Esophagus muscularis mucosa (tissue), 3 donors: Measurements from ENCODE around the gene TRDMT1.

Experiments used
- CTCF ChIP-seq, 3 experiments: fragments of 200-600 bp in 2 of 3; fragments of 450-650 bp in 1 of 3; sonication (generic) in 2 of 3; IDR thresholded peaks; one replicate each; pipeline ENCODE4 v1.5.1; 2017 to 2019; ENCODE audit warnings: antibody characterized with exemption in 3 of 3, mild to moderate bottlenecking in 2 of 3, moderate library complexity in 1 of 3
- POLR2A ChIP-seq: fragments of 450-650 bp; IDR thresholded peaks from one replicate; pipeline ENCODE4 v1.6.1; 2017; ENCODE audit warnings: antibody characterized with exemption, moderate library complexity, mild to moderate bottlenecking, low read depth
- POLR2AphosphoS5 ChIP-seq, 2 donors: sonication (generic); formaldehyde crosslinking; IDR thresholded peaks; one replicate each; pipeline ENCODE4 v1.6.1; 2017; ENCODE audit warnings: antibody characterized with exemption in 2 of 2

GRCh38 chr10:17219024-17219423 lies 17.6 kb upstream of the TRDMT1 start:
- no peak for TF ChIP-seq CTCF (IDR thresholded peaks at IDR 0.05)
- no peak for TF ChIP-seq POLR2A
- no peak for TF ChIP-seq POLR2AphosphoS5 (IDR thresholded peaks at IDR 0.05)
